ENCODE results near the gene RPF1.
"Not testable (repeated sequence)": the region's sequence is repeated elsewhere in the genome, so short reads cannot be mapped to it uniquely, and the experiment has no call there.

RPF1 gene

GRCh38 chr1:84496498-84496897 lies 17.4 kb downstream of the RPF1 start:
- DNase-seq, result no peak

DNA sequence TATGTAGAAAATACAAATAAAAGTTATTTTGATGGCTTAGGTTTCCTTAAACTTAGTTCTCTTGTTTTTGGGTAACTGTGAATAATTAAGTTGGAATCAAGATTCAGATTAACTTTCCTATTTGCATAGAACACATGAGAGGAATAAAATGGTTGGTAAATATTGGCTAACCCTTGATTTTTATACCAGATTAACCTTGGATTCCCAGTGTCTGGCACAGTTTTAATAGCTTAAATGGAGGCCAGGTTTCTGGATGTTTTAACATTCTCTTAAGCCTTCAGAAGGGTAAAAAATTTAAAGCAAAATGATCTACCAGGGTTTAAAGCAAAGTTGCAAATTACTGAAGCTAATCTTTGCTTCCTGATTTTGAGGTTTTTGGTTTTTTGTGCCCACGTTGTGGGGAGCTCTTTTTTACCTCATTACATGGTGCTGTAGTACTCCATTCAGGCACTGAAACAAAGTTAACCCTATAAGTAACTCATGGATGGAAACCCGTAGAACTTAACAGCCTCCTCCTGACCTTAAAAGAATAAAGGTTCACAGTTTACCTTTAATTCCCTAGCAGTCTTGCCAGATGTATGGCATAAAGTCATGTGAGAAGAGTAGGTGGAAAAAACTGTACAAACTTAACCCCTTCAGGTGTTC lies 18.7 kb downstream of the RPF1 start:
- DNase-seq, result peak; percentile 31

GRCh38 chr1:84502927-84503326 lies 23.9 kb downstream of the RPF1 start:
- no peak for DNase-seq

- DNase-seq, result peak; percentile 37
Measured at GRCh38 chr1:84504580-84505492, 25.8 kb downstream of the RPF1 start.

- DNase-seq, result peak; percentile 77
Measured at GRCh38 chr1:84505493-84506001, 26.5 kb downstream of the RPF1 start.

GRCh38 chr1:84506002-84506728 lies 27.1 kb downstream of the RPF1 start, which contains the start of the genes GNG5 and SPATA1:
GNG5 (minus strand) TSS chr1:84506581; CDS start chr1:84506091, 490 bp downstream.
SPATA1 (plus strand) TSS chr1:84506386; CDS start chr1:84516360, 9,974 bp downstream.
- peak; percentile 99 for DNase-seq

DNA sequence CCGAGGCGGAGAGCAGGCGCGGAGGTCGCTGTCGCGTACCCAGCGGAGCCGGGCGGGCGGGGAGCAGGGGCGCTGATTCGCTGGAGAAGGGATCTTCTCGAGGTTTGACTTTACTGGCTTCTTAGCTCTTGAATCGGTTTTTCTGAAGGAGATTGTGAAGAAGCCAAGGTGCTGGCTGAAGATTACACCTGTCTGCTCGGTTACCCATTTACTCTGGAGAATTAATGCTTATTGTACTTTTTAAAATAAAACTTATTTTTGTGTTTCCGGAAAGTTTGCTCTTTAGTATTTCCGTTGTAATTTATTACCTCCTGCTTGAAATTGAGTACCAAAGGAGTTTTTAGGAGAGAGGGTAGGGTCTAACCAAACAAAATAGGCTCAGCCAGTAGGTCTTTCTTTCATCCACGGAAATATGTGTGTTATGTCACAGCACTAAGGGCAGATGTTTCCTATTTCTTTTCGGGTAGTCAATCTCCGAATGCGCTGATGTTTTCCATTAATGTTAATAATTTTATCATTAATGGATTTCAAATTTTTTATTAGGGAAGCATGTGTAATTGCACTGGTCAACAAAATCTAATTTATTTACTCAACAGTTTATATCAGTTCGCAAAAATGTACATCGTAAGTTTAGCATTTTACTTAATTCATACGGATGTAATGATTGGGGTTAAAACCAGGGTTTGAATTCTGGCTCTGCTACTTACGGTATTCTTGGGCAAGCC lies 27.8 kb downstream of the RPF1 start:
- no peak for DNase-seq

DNA sequence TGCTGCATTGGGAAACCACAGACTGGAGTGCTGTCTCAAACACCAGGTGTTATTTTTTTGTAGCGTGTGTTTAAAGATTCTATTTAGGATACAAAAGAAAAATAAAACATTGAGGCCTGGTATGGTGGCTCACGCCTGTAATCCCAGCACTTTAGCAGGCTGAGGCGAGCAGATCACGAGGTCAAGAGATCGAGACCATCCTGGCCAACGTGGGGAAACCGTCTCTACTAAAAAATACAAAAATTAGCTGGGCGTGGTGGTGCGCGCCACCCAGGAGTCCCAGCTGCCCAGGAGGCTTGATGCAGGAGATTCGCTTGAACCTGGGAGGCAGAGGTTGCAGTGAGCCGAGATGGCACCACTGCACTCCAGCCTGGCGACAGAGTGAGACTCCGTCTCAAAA lies 28.8 kb downstream of the RPF1 start:
- DNase-seq, result not testable (repeated sequence)

GRCh38 chr1:84508510-84508909 lies 29.4 kb downstream of the RPF1 start:
- no peak for DNase-seq

DNA sequence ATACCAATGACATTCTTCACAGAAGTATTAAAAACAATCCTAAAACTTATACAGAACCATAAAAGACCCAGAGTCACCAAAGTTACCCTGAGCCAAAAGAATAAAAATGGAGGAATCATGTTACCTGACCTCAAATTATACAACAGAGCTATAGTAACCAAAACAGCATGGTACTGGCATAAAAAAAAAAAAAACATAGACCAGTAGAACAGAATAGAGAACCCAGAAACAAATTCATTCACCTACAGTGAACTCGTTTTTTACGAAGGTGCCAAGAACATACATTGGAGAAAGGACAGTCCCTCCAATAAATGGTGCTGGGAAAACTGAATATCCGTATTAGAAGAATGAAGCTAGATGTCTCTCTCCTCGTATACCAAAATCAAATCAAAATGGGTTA lies 30.0 kb downstream of the RPF1 start:
- DNase-seq, result no peak

DNA sequence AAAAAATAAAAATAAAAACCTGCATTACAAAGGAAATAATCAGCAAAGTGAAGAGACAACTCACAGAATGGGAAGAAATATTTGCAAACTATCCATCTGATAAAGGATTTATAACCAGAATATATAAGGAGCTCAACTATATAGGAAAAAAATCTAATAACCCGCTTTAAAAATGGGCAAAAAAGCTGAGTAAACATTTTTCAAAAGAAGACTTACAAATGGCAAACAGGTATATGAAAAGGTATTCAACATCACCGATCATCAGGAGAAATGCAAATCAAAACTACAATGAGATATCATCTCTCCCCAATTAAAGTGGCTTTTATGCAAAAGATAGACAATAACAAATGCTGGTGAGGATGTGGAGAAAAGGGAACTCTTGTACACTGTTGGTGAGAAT lies 31.1 kb downstream of the RPF1 start:
- DNase-seq, result no peak

GRCh38 chr1:84510668-84511067 lies 31.6 kb downstream of the RPF1 start:
- no peak for DNase-seq

GRCh38 chr1:84524590-84524989 lies 45.5 kb downstream of the RPF1 start:
- DNase-seq, result no peak

DNA sequence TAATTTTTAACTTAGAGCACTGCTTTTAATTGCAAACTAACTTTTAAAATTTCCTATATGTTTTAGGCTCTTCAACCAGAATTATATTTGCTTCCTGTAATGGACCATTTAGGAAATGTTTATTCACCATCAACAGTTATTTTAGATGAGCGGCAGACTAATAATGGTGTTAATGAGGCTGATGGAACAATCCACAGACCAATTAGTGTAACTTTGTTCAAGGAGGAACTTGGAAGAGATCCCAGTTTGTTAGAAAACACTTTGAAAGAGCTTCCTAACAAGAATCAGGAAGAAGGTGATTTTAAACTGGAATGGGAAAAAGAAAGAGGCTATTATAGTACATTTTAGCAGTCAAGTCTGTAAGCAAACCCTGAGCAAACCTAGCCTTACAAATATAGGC lies 46.7 kb downstream of the RPF1 start:
- no peak for DNase-seq

- DNase-seq, result no peak
Measured at GRCh38 chr1:84538599-84538998, 59.5 kb downstream of the RPF1 start.

DNA sequence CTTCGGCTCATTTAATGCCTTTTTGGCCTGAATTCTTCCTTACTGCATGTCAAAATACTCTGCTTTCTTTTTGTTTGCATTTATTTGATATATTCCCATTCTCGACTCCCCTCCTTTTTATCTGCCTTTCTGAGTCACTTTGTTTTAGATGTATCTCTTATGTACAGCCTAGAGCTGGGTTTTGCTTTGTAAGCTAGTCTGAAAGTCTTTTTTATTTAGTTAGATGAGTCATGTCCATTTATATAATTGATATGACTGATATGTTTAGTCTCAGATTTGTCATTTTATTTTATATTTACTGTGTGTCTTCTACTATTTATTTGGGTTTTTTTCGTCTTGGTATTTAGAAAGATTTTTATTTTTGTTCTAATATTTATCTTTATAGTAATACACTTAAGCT lies 60.9 kb downstream of the RPF1 start:
- DNase-seq, result peak; percentile 9

GRCh38 chr1:84540759-84541158 lies 61.7 kb downstream of the RPF1 start:
- no peak for DNase-seq

- DNase-seq, result peak; percentile 54
Measured at GRCh38 chr1:84541679-84542078, 62.6 kb downstream of the RPF1 start.
